ENCODE results near the gene RPRD1B. TPM values are rescaled to one million over a fixed set of nuclear protein-coding genes. Genes with fewer than 3 reads are reported as not detected.

RPRD1B gene
- total and polyA plus RNA-seq, 2 of the 8 experiments (the other 6 are each of a cell fraction or from before 2014, with no cell fraction given) = 10.3 to 20.9 TPM

GRCh38 chr20:37986873-37987601 lies 46.5 kb upstream of the RPRD1B start:
- Histone ChIP-seq H2BK5ac (ENCODE audit: low read depth, low read length) (no peak overlapping the region), H2BK120ac (replicated peaks; ENCODE audit: low read depth, low read length) (no peak overlapping the region), H4K8ac (ENCODE audit: extremely low read depth, insufficient read depth, low read length) (no peak overlapping the region), H2BK12ac (ENCODE audit: low read depth, low read length) (no peak overlapping the region), H3K56ac (replicated peaks; ENCODE audit: insufficient read length, low read depth, low read length) (no peak overlapping the region), H3K4me3 (ENCODE audit: extremely low read depth in 1 of 4, insufficient read depth in 2 of 4, low read depth in 3 of 4, low read length in 4 of 4) (no peak overlapping the region), H3K79me1 (ENCODE audit: low read depth, low read length) (no peaks in the 10 kb centered on the region), H3K18ac (ENCODE audit: extremely low read depth, low read length) (no peak overlapping the region), H3K27ac (ENCODE audit: low read depth, low read length) (no peak overlapping the region), H2BK15ac (ENCODE audit: low read length) (no peak overlapping the region), H2AK5ac (ENCODE audit: low read depth, low read length) (no peak overlapping the region), H3K27me3 (replicated peaks in 1 of 4; ENCODE audit: control insufficient read depth in 3 of 4, extremely low read depth in 1 of 4, insufficient read depth in 3 of 4, low read length in 3 of 4) (no peaks in the 10 kb centered on the region), H3K23ac (ENCODE audit: insufficient read length) (no peak overlapping the region), H2BK20ac (ENCODE audit: low read length) (no peak overlapping the region), H2AFZ (ENCODE audit: low read length) (no peak overlapping the region), H3K4me2 (ENCODE audit: insufficient read depth in 1 of 2, low read depth in 2 of 2, low read length in 2 of 2) (no peak overlapping the region), H3K36me3 (ENCODE audit: control insufficient read depth in 2 of 4, insufficient read depth in 4 of 4, low read length in 3 of 4) (peaks cover 2 to 31% (median 10%) of the 10 kb centered on the region in 4 experiments; a peak in 5 of 8 replicates), H4K5ac (ENCODE audit: insufficient read length, low read depth, low read length) (no peak overlapping the region), H3K14ac (ENCODE audit: insufficient read length) (no peak overlapping the region), H4K20me1 (replicated peaks in 1 of 2; ENCODE audit: control insufficient read depth in 1 of 2, insufficient read depth in 2 of 2, low read length in 2 of 2) (no peaks in the 10 kb centered on the region), H3K23me2 (ENCODE audit: low read depth, low read length) (no peaks in the 10 kb centered on the region), H3K9ac (replicated peaks in 1 of 4; ENCODE audit: extremely low read depth in 1 of 4, low read depth in 3 of 4, low read length in 3 of 4) (no peak overlapping the region), H3K4ac (replicated peaks; ENCODE audit: insufficient read length, low read depth, low read length) (no peak overlapping the region), H3K9me3 (ENCODE audit: insufficient read depth in 2 of 2, low read depth in 1 of 2, low read length in 1 of 2) (no peaks in the 10 kb centered on the region), H3K4me1 (replicated peaks in 1 of 4; ENCODE audit: control insufficient read depth in 3 of 4, insufficient read depth in 4 of 4, low read length in 3 of 4) (no peaks in the 10 kb centered on the region), H3K79me2 (ENCODE audit: control insufficient read depth in 1 of 2, insufficient read depth in 2 of 2, low read length in 2 of 2) (no peaks in the 10 kb centered on the region), H4K91ac (replicated peaks; ENCODE audit: insufficient read length, low read length) (no peak overlapping the region)
- 93% methylated on average over 9 of the region's 9 CpGs; no CpG with 5 or more reads in 1 of the 2 experiments for WGBS, 2 experiments (ENCODE audit: extremely low coverage in 1 of 2, insufficient coverage in 1 of 2, insufficient read length in 1 of 2, insufficient replicate concordance in 2 of 2, low coverage in 1 of 2, low lambda C conversion rate in 2 of 2, missing lambda C conversion rate in 1 of 2)
- DNase-seq (ENCODE audit: low read depth in 1 of 2, low spot score in 2 of 2) = no peak
- FAIRE-seq = no peak
- TF ChIP-seq CEBPB (IDR thresholded peaks at IDR 0.05; ENCODE audit: low read depth, low read length) = no peak
- no peak for TF ChIP-seq CBX8 (IDR thresholded peaks at IDR 0.05; ENCODE audit: borderline replicate concordance, low read depth, low read length)
- no peak for TF ChIP-seq YY1 (IDR thresholded peaks at IDR 0.05; ENCODE audit: low read depth, low read length)
- no peak for TF ChIP-seq GABPA (IDR thresholded peaks at IDR 0.05; ENCODE audit: borderline replicate concordance, insufficient read depth, low read length)
- no peak for TF ChIP-seq USF2 (IDR thresholded peaks at IDR 0.05; ENCODE audit: low read length)
- TF ChIP-seq BRCA1 (IDR thresholded peaks at IDR 0.05; ENCODE audit: low read depth, low read length) = no peak
- TF ChIP-seq SP1 (IDR thresholded peaks at IDR 0.05; ENCODE audit: low read depth, low read length) = no peak
- no peak for TF ChIP-seq KDM1A (IDR thresholded peaks at IDR 0.05; ENCODE audit: borderline replicate concordance, low read length)
- no peak for TF ChIP-seq TAF7 (optimal IDR thresholded peaks at IDR 0.05; ENCODE audit: borderline replicate concordance, low read depth, low read length)
- CTCF ChIA-PET (ENCODE audit: partially characterized antibody) = interaction anchor here (1.5 to 1.9 kb wide), 3 partner anchors 15 to 45 kb away, joined by 3 to 4 read pairs (median 3); no protein-coding TSS in a partner anchor
- POLR2A ChIA-PET (ENCODE audit: partially characterized antibody) = interaction anchor here (0.9 to 1.0 kb wide), 2 partner anchors 18 to 79 kb away, joined by 3 read pairs; no protein-coding TSS in a partner anchor
